Measurements from ENCODE around the gene MYO18A.

The MYO18A gene

GRCh38 chr17:29136998-29137730, 43.0 kb downstream of the MYO18A start:
- peak overlapping the region; percentile 23 for H3K4me3 Mint-ChIP-seq
- no peaks in the 10 kb centered on the region for H3K27me3 Mint-ChIP-seq
- peaks cover 62% of the 10 kb centered on the region for H3K4me1 Mint-ChIP-seq
- peaks cover 2% of the 10 kb centered on the region for H3K36me3 Mint-ChIP-seq
- no peaks in the 10 kb centered on the region for H3K9me3 Mint-ChIP-seq
- peak overlapping the region; percentile 87 for H3K27ac Mint-ChIP-seq

DNA sequence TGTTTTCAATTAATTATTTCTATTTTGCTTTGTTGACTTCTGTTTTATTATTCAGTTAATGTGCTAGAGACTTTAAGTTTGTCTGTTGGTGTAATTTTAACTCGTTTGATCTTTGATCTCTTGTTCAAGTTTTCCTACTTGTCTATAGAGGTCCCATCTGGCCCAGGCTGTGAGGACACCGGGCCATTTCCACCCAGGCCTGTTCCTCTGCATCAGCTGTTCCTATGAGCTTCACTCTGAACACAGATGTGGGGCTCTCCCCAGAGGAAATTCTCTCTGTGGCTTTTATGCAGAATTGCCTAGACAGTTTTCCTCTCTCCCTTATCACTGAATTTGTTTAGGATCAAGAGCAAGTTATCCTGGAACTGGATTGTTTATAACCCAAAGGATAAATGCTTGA, 44.7 kb downstream of the MYO18A start:
- H3K27ac Mint-ChIP-seq: no peak overlapping the region
- H3K4me3 Mint-ChIP-seq: no peak overlapping the region
- peaks cover 2% of the 10 kb centered on the region for H3K36me3 Mint-ChIP-seq
- no peaks in the 10 kb centered on the region for H3K27me3 Mint-ChIP-seq
- peaks cover 60% of the 10 kb centered on the region for H3K4me1 Mint-ChIP-seq
- no peaks in the 10 kb centered on the region for H3K9me3 Mint-ChIP-seq

DNA sequence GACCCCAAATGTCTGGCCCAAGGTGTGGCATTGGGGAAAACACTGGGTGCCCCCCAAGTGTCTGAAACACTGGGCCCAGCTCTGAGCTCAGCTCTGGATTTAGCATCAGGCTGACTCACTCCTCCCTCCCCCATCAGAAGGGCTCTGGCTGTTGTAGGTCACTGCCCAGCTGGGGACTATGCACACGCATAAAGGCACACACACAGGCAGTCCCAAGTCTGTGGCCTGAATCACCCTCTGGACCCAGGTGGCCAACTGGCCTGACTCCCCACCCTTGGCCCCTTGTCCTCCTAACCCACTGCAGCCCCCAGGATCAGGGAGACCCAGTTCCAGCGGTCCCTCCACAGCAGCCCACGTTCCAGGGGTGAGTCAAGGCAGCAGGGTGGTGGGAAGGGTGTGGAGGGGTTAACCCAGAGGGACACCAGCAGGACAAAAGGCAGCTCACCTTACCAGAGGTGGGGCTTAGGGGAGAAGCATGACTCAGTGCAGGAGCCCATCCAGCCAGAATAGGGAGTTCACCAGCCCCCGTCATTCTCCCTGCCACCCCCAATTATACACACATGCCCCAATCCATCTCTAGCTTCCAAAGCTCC, 47.0 kb downstream of the MYO18A start:
- H3K9me3 Mint-ChIP-seq: no peaks in the 10 kb centered on the region
- no peaks in the 10 kb centered on the region for H3K27me3 Mint-ChIP-seq
- peaks cover 2% of the 10 kb centered on the region for H3K36me3 Mint-ChIP-seq
- peaks cover 45% of the 10 kb centered on the region for H3K4me1 Mint-ChIP-seq
- H3K27ac Mint-ChIP-seq: no peak overlapping the region
- no peak overlapping the region for H3K4me3 Mint-ChIP-seq

DNA sequence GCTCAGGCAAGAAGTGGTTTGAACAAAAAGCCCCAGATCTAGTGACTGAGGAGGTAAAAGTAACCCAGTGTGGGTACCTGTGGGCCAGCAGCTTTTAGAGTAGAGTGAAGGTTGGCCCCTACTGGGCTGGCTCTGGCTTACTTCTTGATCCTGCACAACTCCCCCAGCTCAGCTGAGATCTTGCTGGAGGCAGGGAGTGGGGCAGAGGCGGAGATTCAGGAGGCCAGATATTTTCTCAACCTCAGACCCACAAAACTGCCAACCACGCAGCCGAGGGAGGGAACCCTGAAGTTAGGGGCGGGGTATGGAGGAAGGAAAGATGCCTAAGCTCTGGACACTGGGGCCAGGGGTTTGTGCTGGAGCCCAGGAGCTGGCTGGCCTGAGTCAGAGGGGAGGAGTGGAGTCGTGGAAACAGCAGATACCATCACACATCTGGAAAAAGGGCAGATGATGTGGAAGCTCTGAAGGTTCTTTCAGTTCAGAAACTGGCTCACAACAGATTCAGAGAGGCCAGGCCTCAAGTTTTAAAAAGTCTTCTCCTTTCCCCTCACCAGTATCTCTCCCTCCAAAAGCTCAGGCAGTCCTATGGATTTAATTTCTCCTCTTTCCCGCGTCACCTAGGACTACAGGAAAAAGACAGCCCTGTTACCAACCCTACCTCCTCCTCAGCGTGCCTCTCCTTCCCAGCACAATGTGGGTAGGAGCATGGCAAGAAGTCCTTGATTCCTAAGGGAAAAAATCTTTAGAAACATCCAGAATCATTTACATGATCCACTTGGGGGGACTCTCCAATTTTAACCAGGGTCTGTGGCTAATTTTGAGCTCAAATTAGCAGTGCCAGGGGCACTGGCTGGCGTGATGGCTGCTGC, 48.1 kb downstream of the MYO18A start:
- no peak overlapping the region for H3K4me3 Mint-ChIP-seq

GRCh38 chr17:29129731-29130130, 50.5 kb downstream of the MYO18A start:
- peaks cover 18% of the 10 kb centered on the region for H3K4me1 Mint-ChIP-seq
- H3K27me3 Mint-ChIP-seq: no peaks in the 10 kb centered on the region
- no peaks in the 10 kb centered on the region for H3K36me3 Mint-ChIP-seq
- no peaks in the 10 kb centered on the region for H3K9me3 Mint-ChIP-seq
- no peak overlapping the region for H3K4me3 Mint-ChIP-seq
- H3K27ac Mint-ChIP-seq: peak overlapping the region; percentile 17

More for the DNA sequence above, 48.1 kb downstream of the MYO18A start:
- Mint-ChIP-seq H3K36me3 (peaks cover 2% of the 10 kb centered on the region), H3K4me1 (peaks cover 33% of the 10 kb centered on the region), H3K9me3 (no peaks in the 10 kb centered on the region), H3K27me3 (no peaks in the 10 kb centered on the region), H3K27ac (peak overlapping the region; percentile 53)

DNA sequence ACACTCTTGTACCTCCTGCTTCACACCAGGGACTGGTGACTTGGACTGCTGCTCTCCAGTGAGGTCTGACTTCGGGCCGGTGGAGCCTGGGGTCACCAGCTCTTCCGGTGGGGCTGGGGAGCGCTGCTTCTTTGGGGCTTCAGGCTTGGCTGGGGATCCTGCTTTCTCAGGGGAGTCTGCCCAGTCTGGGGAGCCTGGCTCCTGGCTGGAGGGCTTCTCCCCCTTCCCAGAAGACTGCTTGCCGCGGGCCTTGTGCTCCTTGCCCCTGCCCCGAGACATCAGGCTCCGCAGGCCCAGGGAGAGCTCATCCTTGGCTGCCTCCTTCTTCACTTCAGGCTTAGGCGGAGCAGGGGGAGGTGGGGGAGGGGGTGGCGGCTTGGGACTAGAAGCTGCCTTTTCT, 52.4 kb downstream of the MYO18A start:
- H3K4me3 Mint-ChIP-seq: no peak overlapping the region
- peaks cover 19% of the 10 kb centered on the region for H3K4me1 Mint-ChIP-seq
- H3K27me3 Mint-ChIP-seq: no peaks in the 10 kb centered on the region
- H3K9me3 Mint-ChIP-seq: no peaks in the 10 kb centered on the region
- H3K27ac Mint-ChIP-seq: no peak overlapping the region
- no peaks in the 10 kb centered on the region for H3K36me3 Mint-ChIP-seq

DNA sequence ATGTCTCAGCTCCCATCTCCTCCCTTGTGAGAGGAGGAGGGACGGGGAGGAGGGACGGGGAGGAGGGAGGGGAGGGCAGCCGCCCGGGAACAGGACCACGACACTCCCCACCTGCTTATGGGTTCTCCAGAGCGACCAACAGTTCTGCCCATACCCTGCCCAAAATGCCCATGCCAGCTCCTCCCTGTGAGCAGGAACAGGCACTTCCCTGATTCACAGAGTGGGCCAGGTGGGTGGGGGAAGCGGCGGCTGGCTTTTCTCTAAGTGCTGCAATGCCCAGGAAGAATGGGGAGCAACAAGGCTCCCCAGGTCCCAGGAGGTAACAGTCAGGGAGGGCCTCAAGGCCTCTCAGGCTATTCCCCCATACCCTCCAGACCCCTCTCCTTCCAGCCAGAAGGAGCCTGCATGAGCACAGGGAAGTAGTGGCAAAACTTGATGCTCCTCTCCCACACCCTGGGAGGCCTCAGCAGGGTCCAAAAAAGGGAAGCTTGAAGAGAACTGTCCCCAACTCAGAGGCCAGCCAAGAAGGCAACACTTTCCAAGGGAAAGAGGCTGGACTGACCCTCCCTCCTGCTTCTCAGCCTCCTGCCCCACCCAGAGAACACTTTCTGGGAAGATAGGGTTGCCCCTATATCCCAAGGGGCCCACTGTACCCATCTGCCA, 53.8 kb downstream of the MYO18A start:
- peaks cover 9% of the 10 kb centered on the region for H3K4me1 Mint-ChIP-seq
- H3K27me3 Mint-ChIP-seq: no peaks in the 10 kb centered on the region
- no peaks in the 10 kb centered on the region for H3K36me3 Mint-ChIP-seq
- H3K9me3 Mint-ChIP-seq: no peaks in the 10 kb centered on the region
- H3K4me3 Mint-ChIP-seq: no peak overlapping the region
- peak overlapping the region; percentile 46 for H3K27ac Mint-ChIP-seq

GRCh38 chr17:29125651-29126050, 54.5 kb downstream of the MYO18A start:
- H3K4me1 Mint-ChIP-seq: peaks cover 4% of the 10 kb centered on the region
- no peak overlapping the region for H3K27ac Mint-ChIP-seq
- H3K36me3 Mint-ChIP-seq: no peaks in the 10 kb centered on the region
- H3K4me3 Mint-ChIP-seq: no peak overlapping the region
- H3K27me3 Mint-ChIP-seq: no peaks in the 10 kb centered on the region
- H3K9me3 Mint-ChIP-seq: no peaks in the 10 kb centered on the region

GRCh38 chr17:29124925-29125273, 55.3 kb downstream of the MYO18A start:
- Mint-ChIP-seq H3K9me3 (no peaks in the 10 kb centered on the region), H3K27ac (peak overlapping the region; percentile 1), H3K36me3 (no peaks in the 10 kb centered on the region), H3K4me1 (peaks cover 4% of the 10 kb centered on the region), H3K4me3 (no peak overlapping the region), H3K27me3 (no peaks in the 10 kb centered on the region)

- H3K27ac Mint-ChIP-seq: no peak overlapping the region
- no peaks in the 10 kb centered on the region for H3K27me3 Mint-ChIP-seq
- H3K36me3 Mint-ChIP-seq: no peaks in the 10 kb centered on the region
- peaks cover 4% of the 10 kb centered on the region for H3K4me1 Mint-ChIP-seq
- H3K9me3 Mint-ChIP-seq: no peaks in the 10 kb centered on the region
- H3K4me3 Mint-ChIP-seq: no peak overlapping the region
Observed at GRCh38 chr17:29124135-29124924, 55.9 kb downstream of the MYO18A start.

- peaks cover 4% of the 10 kb centered on the region for H3K4me1 Mint-ChIP-seq
Observed at GRCh38 chr17:29123111-29123510, 57.1 kb downstream of the MYO18A start.

DNA sequence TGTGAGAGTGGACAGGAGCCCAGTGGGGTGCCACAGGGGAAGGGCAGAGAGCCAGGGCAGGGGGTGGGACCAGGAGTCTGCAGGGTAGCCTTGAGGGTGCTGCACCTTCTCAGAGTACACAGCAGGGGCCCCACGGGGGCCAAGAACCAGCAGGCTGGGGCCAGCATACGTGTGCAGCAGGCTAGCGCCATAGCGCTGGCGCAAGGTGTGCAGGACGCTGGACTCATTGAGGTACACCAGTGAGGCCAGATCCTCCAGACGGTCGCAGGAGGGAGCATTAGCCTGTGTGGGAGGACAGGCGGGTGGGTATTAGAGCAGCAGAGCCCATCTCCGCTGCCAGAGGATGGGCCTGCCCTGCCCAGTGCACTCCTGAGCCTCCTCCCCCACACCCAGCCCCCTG, 58.8 kb downstream of the MYO18A start:
- no peaks in the 10 kb centered on the region for H3K27me3 Mint-ChIP-seq
- no peak overlapping the region for H3K4me3 Mint-ChIP-seq
- H3K4me1 Mint-ChIP-seq: peaks cover 10% of the 10 kb centered on the region
- H3K36me3 Mint-ChIP-seq: no peaks in the 10 kb centered on the region
- H3K9me3 Mint-ChIP-seq: no peaks in the 10 kb centered on the region
- no peak overlapping the region for H3K27ac Mint-ChIP-seq

More at GRCh38 chr17:29123111-29123510, 57.1 kb downstream of the MYO18A start:
- H3K9me3 Mint-ChIP-seq: no peaks in the 10 kb centered on the region
- H3K36me3 Mint-ChIP-seq: no peaks in the 10 kb centered on the region
- H3K27me3 Mint-ChIP-seq: no peaks in the 10 kb centered on the region
- H3K4me3 Mint-ChIP-seq: no peak overlapping the region
- H3K27ac Mint-ChIP-seq: no peak overlapping the region

DNA sequence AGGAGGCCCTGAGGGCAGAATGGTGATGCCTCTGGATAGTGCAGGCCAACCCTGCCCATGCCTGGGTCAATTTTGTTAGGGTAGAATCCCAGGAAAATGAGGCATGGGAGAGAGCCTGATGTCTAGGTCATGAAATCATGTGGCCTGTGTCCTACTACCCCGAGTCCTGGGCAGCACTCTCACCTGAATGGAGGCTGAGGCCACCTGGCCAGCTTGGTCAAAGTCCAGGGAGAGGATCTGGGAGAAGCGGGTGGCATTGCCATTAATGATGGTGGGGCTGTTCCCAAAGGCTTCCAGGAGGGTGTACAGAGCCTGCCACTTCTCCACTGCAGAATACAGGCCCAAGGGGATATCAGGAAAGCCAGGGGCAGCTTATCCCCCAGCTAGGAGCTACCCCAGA, 59.8 kb downstream of the MYO18A start:
- Mint-ChIP-seq H3K9me3 (no peaks in the 10 kb centered on the region), H3K4me3 (no peak overlapping the region), H3K27me3 (no peaks in the 10 kb centered on the region), H3K4me1 (peaks cover 14% of the 10 kb centered on the region), H3K27ac (no peak overlapping the region), H3K36me3 (no peaks in the 10 kb centered on the region)

DNA sequence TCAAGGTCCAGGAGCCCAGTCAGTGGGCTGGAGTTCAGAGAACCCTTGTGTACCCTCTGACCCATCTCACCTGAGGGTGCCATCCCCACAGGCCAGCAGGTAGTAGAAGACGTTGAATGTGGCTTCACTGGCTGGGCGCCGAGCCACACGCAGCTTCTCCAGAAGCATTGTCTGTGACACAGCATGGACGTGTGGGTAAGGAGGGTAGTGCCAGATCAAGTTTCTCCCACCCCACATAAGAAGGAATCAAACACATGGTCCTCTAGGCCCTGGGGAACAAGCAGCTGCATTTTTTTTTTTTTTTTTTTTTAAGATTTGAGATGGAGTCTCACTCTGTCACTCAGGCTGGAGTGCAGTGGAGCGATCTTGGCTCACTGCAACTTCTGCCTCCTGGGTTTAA, 60.9 kb downstream of the MYO18A start:
- Mint-ChIP-seq H3K36me3 (no peaks in the 10 kb centered on the region), H3K27me3 (no peaks in the 10 kb centered on the region), H3K9me3 (no peaks in the 10 kb centered on the region), H3K27ac (no peak overlapping the region), H3K4me1 (peaks cover 12% of the 10 kb centered on the region), H3K4me3 (no peak overlapping the region)

All from activated naive CD4-positive, alpha-beta T cell treated with anti-CD3 and anti-CD28 coated beads, Interleukin-2, amount 50 U/mL, for 24 hours (primary cell).